H1 (cell line): Measurements from ENCODE around the gene ATP5F1E. TPM values are rescaled to one million over a fixed set of nuclear protein-coding genes. Genes with fewer than 3 reads are reported as not detected.

Experiments used
- CTCF ChIA-PET: fragments of 300-600 bp; sonication (Branson Sonifier 250); formaldehyde crosslinking; loops from one replicate; lab custom pipeline; 2021; ENCODE audit not compliant: partially characterized antibody; lab: Charles Lee
- POLR2A ChIA-PET: fragments of 300-600 bp; sonication (Branson Sonifier 250); formaldehyde crosslinking; loops from one replicate; lab custom pipeline; 2021; ENCODE audit warnings: inconsistent platforms; ENCODE audit not compliant: partially characterized antibody; lab: Charles Lee
- DNase-seq, 2 experiments: peaks; one replicate each; pipeline versions ENCODE4 v3.0.0 to v3.0.0-alpha.2; 2010 to 2022; ENCODE audit warnings: low spot score in 2 of 2, low read depth in 1 of 2, mixed read lengths in 1 of 2
- FAIRE-seq: peaks from 2 replicates; lab custom pipeline; 2011; peaks lifted over from hg19 to GRCh38; lab: Jason Lieb, UNC
- H2AFZ ChIP-seq: 2 replicates; pipeline ENCODE4 v1.8.1; 2012; ENCODE audit warnings: low read length, inconsistent platforms
- H2AK5ac ChIP-seq: 2 replicates; pipeline ENCODE4 v1.6.1; 2013; ENCODE audit warnings: low read depth, low read length
- H2BK120ac ChIP-seq: replicated peaks from 2 replicates; pipeline ENCODE3; 2013; ENCODE audit warnings: low read depth, low read length, inconsistent platforms
- H2BK12ac ChIP-seq: 2 replicates; pipeline ENCODE4 v1.6.1; 2013; ENCODE audit warnings: low read depth, low read length
- H2BK15ac ChIP-seq: 2 replicates; pipeline ENCODE4 v1.6.1; 2013; ENCODE audit warnings: low read length
- H2BK20ac ChIP-seq: 2 replicates; pipeline ENCODE4 v1.6.1; 2013; ENCODE audit warnings: low read length
- H2BK5ac ChIP-seq: 2 replicates; pipeline ENCODE4 v1.6.1; 2013; ENCODE audit warnings: low read depth, low read length
- H3K14ac ChIP-seq: 2 replicates; pipeline ENCODE4 v1.6.1; 2013; ENCODE audit warnings: inconsistent platforms; ENCODE audit not compliant: insufficient read length
- H3K18ac ChIP-seq: 2 replicates; pipeline ENCODE4 v1.6.1; 2013; ENCODE audit warnings: low read length; ENCODE audit errors: extremely low read depth
- H3K23ac ChIP-seq: 2 replicates; pipeline ENCODE4 v1.6.1; 2013; ENCODE audit warnings: inconsistent platforms; ENCODE audit not compliant: insufficient read length
- H3K23me2 ChIP-seq: 2 replicates; pipeline ENCODE4 v1.6.1; 2013; ENCODE audit warnings: low read depth, low read length
- H3K27ac ChIP-seq: 2 replicates; pipeline ENCODE4 v1.6.1; 2011; ENCODE audit warnings: low read depth, low read length, inconsistent platforms
- H3K27me3 ChIP-seq, 4 experiments: replicated peaks in 1 of 4; 1 replicate in 1 of 4; 2 replicates in 3 of 4; pipeline versions ENCODE4 v1.6.1 to v1.8.1; 2011 to 2013; ENCODE audit warnings: low read length in 3 of 4, mild to moderate bottlenecking in 3 of 4, inconsistent platforms in 2 of 4, mixed read lengths in 2 of 4, moderate library complexity in 1 of 4; ENCODE audit not compliant: control insufficient read depth in 3 of 4, insufficient read depth in 3 of 4; ENCODE audit errors: extremely low read depth in 1 of 4
- H3K36me3 ChIP-seq, 4 experiments: 2 replicates each; pipeline versions ENCODE4 v1.6.1 to v1.8.1; 2011 to 2013; ENCODE audit warnings: mild to moderate bottlenecking in 4 of 4, low read length in 3 of 4, moderate library complexity in 2 of 4, control low read depth in 1 of 4, inconsistent platforms in 1 of 4; ENCODE audit not compliant: insufficient read depth in 4 of 4, control insufficient read depth in 2 of 4
- H3K4ac ChIP-seq: replicated peaks from 2 replicates; pipeline ENCODE3; 2013; ENCODE audit warnings: low read length, low read depth, mixed read lengths, inconsistent platforms; ENCODE audit not compliant: insufficient read length
- H3K4me1 ChIP-seq, 4 experiments: replicated peaks in 1 of 4; 1 replicate in 1 of 4; 2 replicates in 3 of 4; pipeline versions ENCODE4 v1.6.1 to v1.8.1; 2011 to 2013; ENCODE audit warnings: low read length in 3 of 4, inconsistent platforms in 2 of 4, mixed read lengths in 1 of 4; ENCODE audit not compliant: insufficient read depth in 4 of 4, control insufficient read depth in 3 of 4
- H3K4me2 ChIP-seq, 2 experiments: 2 replicates each; pipeline versions ENCODE4 v1.6.1 to v1.8.1; 2011 to 2013; ENCODE audit warnings: low read depth in 2 of 2, low read length in 2 of 2, control low read depth in 1 of 2, inconsistent platforms in 1 of 2, mild to moderate bottlenecking in 1 of 2; ENCODE audit not compliant: insufficient read depth in 1 of 2
- H3K4me3 ChIP-seq, 4 experiments: fragments of 200-600, 300-600 bp in 1 of 4; sonication (generic), shearing (Covaris generic), sonication (Bioruptor Twin) in 1 of 4; 2 replicates each; pipeline versions ENCODE4 v1.5.1 to v1.8.1; 2011 to 2016; ENCODE audit warnings: low read length in 4 of 4, low read depth in 3 of 4, control low read depth in 2 of 4, inconsistent platforms in 2 of 4, mild to moderate bottlenecking in 2 of 4, mixed read lengths in 1 of 4, moderate library complexity in 1 of 4; ENCODE audit not compliant: insufficient read depth in 2 of 4; ENCODE audit errors: extremely low read depth in 1 of 4
- H3K56ac ChIP-seq: replicated peaks from 2 replicates; pipeline ENCODE3; 2013; ENCODE audit warnings: low read depth, mild to moderate bottlenecking, mixed read lengths, low read length, inconsistent platforms; ENCODE audit not compliant: insufficient read length
- H3K79me1 ChIP-seq: 2 replicates; pipeline ENCODE4 v1.6.1; 2013; ENCODE audit warnings: low read depth, low read length, control low read depth
- H3K79me2 ChIP-seq, 2 experiments: 2 replicates each; pipeline versions ENCODE4 v1.6.1 to v1.8.1; 2012 to 2013; ENCODE audit warnings: low read length in 2 of 2, mild to moderate bottlenecking in 2 of 2, inconsistent platforms in 1 of 2; ENCODE audit not compliant: insufficient read depth in 2 of 2, control insufficient read depth in 1 of 2
- H3K9ac ChIP-seq, 4 experiments: replicated peaks in 1 of 4; 1 replicate in 1 of 4; 2 replicates in 3 of 4; pipeline versions ENCODE4 v1.6.1 to v1.8.1; 2011 to 2013; ENCODE audit warnings: low read depth in 3 of 4, low read length in 3 of 4, control low read depth in 2 of 4, mild to moderate bottlenecking in 2 of 4, moderate library complexity in 2 of 4, inconsistent platforms in 1 of 4; ENCODE audit errors: extremely low read depth in 1 of 4
- H3K9me3 ChIP-seq, 2 experiments: 2 replicates each; pipeline versions ENCODE4 v1.6.1 to v1.8.1; 2012 to 2013; ENCODE audit warnings: mild to moderate bottlenecking in 2 of 2, moderate library complexity in 2 of 2, control low read depth in 1 of 2, inconsistent platforms in 1 of 2, low read depth in 1 of 2, low read length in 1 of 2, mixed read lengths in 1 of 2; ENCODE audit not compliant: insufficient read depth in 2 of 2
- H4K20me1 ChIP-seq, 2 experiments: replicated peaks in 1 of 2; 2 replicates each; pipeline versions ENCODE3 to v1.8.1; 2011 to 2013; ENCODE audit warnings: inconsistent platforms in 2 of 2, low read length in 2 of 2, mild to moderate bottlenecking in 1 of 2; ENCODE audit not compliant: insufficient read depth in 2 of 2, control insufficient read depth in 1 of 2
- H4K5ac ChIP-seq: 2 replicates; pipeline ENCODE4 v1.6.1; 2013; ENCODE audit warnings: low read length, low read depth, mixed read lengths, inconsistent platforms; ENCODE audit not compliant: insufficient read length
- H4K8ac ChIP-seq: 2 replicates; pipeline ENCODE4 v1.8.0; 2013; ENCODE audit warnings: mild to moderate bottlenecking, moderate library complexity, low read length, inconsistent platforms; ENCODE audit not compliant: insufficient read depth; ENCODE audit errors: extremely low read depth
- H4K91ac ChIP-seq: replicated peaks from 2 replicates; pipeline ENCODE3; 2013; ENCODE audit warnings: low read length, mixed read lengths, inconsistent platforms; ENCODE audit not compliant: insufficient read length
- BCL11A ChIP-seq, 2 experiments: IDR thresholded peaks; one replicate each; pipeline ENCODE4 v1.6.1; 2011; ENCODE audit warnings: low read depth in 2 of 2, low read length in 2 of 2, mild to moderate bottlenecking in 2 of 2
- BRCA1 ChIP-seq: IDR thresholded peaks from 2 replicates; pipeline ENCODE4 v1.6.1; 2012; ENCODE audit warnings: low read depth, low read length, improper control_type of control experiment
- CBX5 ChIP-seq: fragments of 300-800, 300-1000 bp; sonication (generic); IDR thresholded peaks from 2 replicates; pipeline ENCODE4 v1.7.1; 2016; ENCODE audit warnings: antibody characterized with exemption, low read length, low read depth
- CREB1 ChIP-seq: IDR thresholded peaks from 2 replicates; pipeline ENCODE4 v1.6.1; 2012; ENCODE audit warnings: inconsistent platforms
- EZH2 ChIP-seq: fragments of 200-600 bp; sonication (generic); IDR thresholded peaks from 2 replicates; pipeline ENCODE4 v1.7.1; 2012; ENCODE audit warnings: low read depth, mild to moderate bottlenecking, moderate library complexity, low read length, inconsistent platforms; ENCODE audit not compliant: severe bottlenecking
- HDAC2 ChIP-seq, 2 experiments: fragments of 300-600 bp in 1 of 2; sonication (generic) in 1 of 2; IDR thresholded peaks; 2 replicates each; pipeline ENCODE4 v1.6.1; 2011 to 2012; ENCODE audit warnings: low read depth in 2 of 2, low read length in 2 of 2, mild to moderate bottlenecking in 2 of 2, moderate library complexity in 2 of 2, borderline replicate concordance in 1 of 2, inconsistent platforms in 1 of 2
- HDAC6 ChIP-seq: IDR thresholded peaks from one replicate; pipeline ENCODE4 v1.7.1; 2012; ENCODE audit warnings: low read depth, mild to moderate bottlenecking, inconsistent platforms, low read length, moderate library complexity
- KDM4A ChIP-seq: IDR thresholded peaks from one replicate; pipeline ENCODE4 v1.7.1; 2012; ENCODE audit warnings: low read depth, mild to moderate bottlenecking, moderate library complexity, low read length, inconsistent platforms; ENCODE audit not compliant: severe bottlenecking
- KDM5A ChIP-seq: fragments of 200-600 bp; IDR thresholded peaks from 2 replicates; pipeline ENCODE4 v1.7.1; 2012; ENCODE audit warnings: mild to moderate bottlenecking, low read length, inconsistent platforms, mixed read lengths
- MAX ChIP-seq: IDR thresholded peaks from 2 replicates; pipeline ENCODE4 v1.6.1; 2012; ENCODE audit warnings: inconsistent platforms
- NRF1 ChIP-seq: IDR thresholded peaks from 2 replicates; pipeline ENCODE4 v1.6.1; 2011; ENCODE audit warnings: mild to moderate bottlenecking, low read depth, low read length, improper control_type of control experiment
- SIRT6 ChIP-seq: IDR thresholded peaks from one replicate; pipeline ENCODE4 v1.7.1; 2012; ENCODE audit warnings: low read length, inconsistent platforms
- SP1 ChIP-seq: IDR thresholded peaks from 2 replicates; pipeline ENCODE4 v1.6.1; 2011; ENCODE audit warnings: low read depth, low read length
- SP4 ChIP-seq: IDR thresholded peaks from 2 replicates; pipeline ENCODE4 v1.6.1; 2012; ENCODE audit warnings: low read length, inconsistent platforms
- SRF ChIP-seq: IDR thresholded peaks from 2 replicates; pipeline ENCODE4 v1.6.1; 2011; ENCODE audit warnings: mild to moderate bottlenecking, low read depth, low read length, moderate library complexity
- TAF7 ChIP-seq: optimal IDR thresholded peaks from 2 replicates; pipeline ENCODE3; 2011; ENCODE audit warnings: low read depth, mild to moderate bottlenecking, inconsistent platforms, low read length, moderate library complexity, borderline replicate concordance
- WGBS, 2 experiments: shearing (Covaris generic) in 1 of 2; methylation state at CpG; one replicate each; pipeline versions ENCODE4 v1.1.6 to v1.1.7; 2013 to 2015; ENCODE audit warnings: low lambda C conversion rate in 2 of 2, mixed read lengths in 2 of 2, inconsistent platforms in 1 of 2, low coverage in 1 of 2, missing lambda C conversion rate in 1 of 2; ENCODE audit not compliant: insufficient replicate concordance in 2 of 2, insufficient coverage in 1 of 2, insufficient read length in 1 of 2; ENCODE audit errors: extremely low coverage in 1 of 2, missing lambda C conversion rate in 1 of 2; 5-methylcytosine and 5-hydroxymethylcytosine counted together
- polyA plus RNA-seq, 7 experiments: library from polyadenylated mRNA; depleted of rRNA in 3 of 7; stranded (reverse) in 5 of 7; unstranded in 2 of 7; fragments of >200 nt in 5 of 7; fragments of 200-250 nt in 2 of 7; gene quantifications; 1 replicate in 5 of 7; 2 replicates in 1 of 7; 4 replicates in 1 of 7; pipeline versions ENCODE4 v1.2.1 to v1.2.3, GENCODE V29; 2011 to 2013; ENCODE audit warnings: missing spikeins in 2 of 7, mixed read lengths in 2 of 7
- total RNA-seq: library from RNA; stranded (reverse); fragmentation: NEBNext Ultra II Directional; extraction: Animal tissue kit (Norgen Biotek cat#: 25700); gene quantifications from 2 replicates; pipeline ENCODE4 v1.2.1, GENCODE V29; 2021

Gene ATP5F1E
- total and polyA plus RNA-seq, 2 of the 8 experiments (the other 6 are each of a cell fraction or from before 2014, with no cell fraction given) = 15.7 to 47.8 TPM

GRCh38 chr20:59055302-59055701 lies 23.2 kb upstream of the ATP5F1E start:
- no peaks in the 10 kb centered on the region for H3K79me1 ChIP-seq
- H2AK5ac ChIP-seq = no peak overlapping the region
- H3K14ac ChIP-seq = no peak overlapping the region
- no peak overlapping the region for H3K9ac ChIP-seq
- FAIRE-seq (no peak), DNase-seq (no peak)
- no peaks in the 10 kb centered on the region for H3K4me1 ChIP-seq
- ChIA-PET POLR2A (no interaction called here), CTCF (no interaction called here)
- no peak overlapping the region for H3K4me2 ChIP-seq
- H3K23ac ChIP-seq = no peak overlapping the region
- H3K36me3 ChIP-seq = no peaks in the 10 kb centered on the region
- H2BK15ac ChIP-seq = no peak overlapping the region
- H2BK20ac ChIP-seq = no peak overlapping the region
- no peak overlapping the region for H3K18ac ChIP-seq
- no peak overlapping the region for H3K4me3 ChIP-seq
- no peaks in the 10 kb centered on the region for H3K23me2 ChIP-seq
- H4K8ac ChIP-seq = no peak overlapping the region
- no peaks in the 10 kb centered on the region for H4K20me1 ChIP-seq
- no peaks in the 10 kb centered on the region for H3K27me3 ChIP-seq
- H4K91ac ChIP-seq = no peak overlapping the region
- H2BK120ac ChIP-seq = no peak overlapping the region
- no peak overlapping the region for H2AFZ ChIP-seq
- no peaks in the 10 kb centered on the region for H3K79me2 ChIP-seq
- no peaks in the 10 kb centered on the region for H3K9me3 ChIP-seq
- H4K5ac ChIP-seq = no peak overlapping the region
- no peak overlapping the region for H3K4ac ChIP-seq
- WGBS, 2 experiments = 93% methylated on average over 7 of the region's 7 CpGs; no CpG with 5 or more reads in 1 of the 2 experiments
- H2BK5ac ChIP-seq = no peak overlapping the region
- H3K27ac ChIP-seq = no peak overlapping the region
- H3K56ac ChIP-seq = no peak overlapping the region
- H2BK12ac ChIP-seq = no peak overlapping the region
- TF ChIP-seq HDAC6 = no peak
- no peak for TF ChIP-seq SP4
- TF ChIP-seq BCL11A (IDR thresholded peaks at IDR 0.05; ENCODE audit: low read depth in 2 of 2, low read length in 2 of 2) = no peak
- TF ChIP-seq TAF7 = no peak
- TF ChIP-seq KDM5A = no peak
- no peak for TF ChIP-seq MAX
- TF ChIP-seq NRF1 = no peak
- TF ChIP-seq KDM4A = no peak
- TF ChIP-seq CBX5 = no peak
- no peak for TF ChIP-seq EZH2
- TF ChIP-seq SIRT6 = no peak
- TF ChIP-seq BRCA1 = no peak
- no peak for TF ChIP-seq SRF
- TF ChIP-seq CREB1 = no peak
- no peak for TF ChIP-seq SP1
- TF ChIP-seq HDAC2 (IDR thresholded peaks at IDR 0.05; ENCODE audit: borderline replicate concordance in 1 of 2, low read depth in 2 of 2, low read length in 2 of 2) = no peak
